OCI-LY7 (cell line): Measurements from ENCODE around the gene TANGO2. TPM values are rescaled to one million over a fixed set of nuclear protein-coding genes. Genes with fewer than 3 reads are reported as not detected.

Source experiments
- BruUV-seq: library from RNA; stranded (reverse); fragments of 400-500 nt; replicated peaks from 2 replicates; lab custom pipeline; 2021; lab: Mats Ljungman, UMichigan
- CTCF ChIA-PET: fragments of 300-600 bp; sonication (Branson Sonifier 250); formaldehyde crosslinking; loops from one replicate; lab custom pipeline; 2022; ENCODE audit warnings: antibody characterized with exemption; ENCODE audit not compliant: unreplicated experiment; lab: Charles Lee
- POLR2A ChIA-PET: fragments of 300-600 bp; sonication (Branson Sonifier 250); formaldehyde crosslinking; loops from one replicate; lab custom pipeline; 2022; ENCODE audit warnings: antibody characterized with exemption; lab: Charles Lee
- DNase-seq: peaks from one replicate; pipeline ENCODE4 v3.0.0-alpha.2; 2015; ENCODE audit warnings: low spot score
- H2AFZ ChIP-seq: fragments of 200-600 bp; sonication (generic), shearing (Covaris generic); 2 replicates; pipeline ENCODE4 v1.6.1; 2014; ENCODE audit warnings: mild to moderate bottlenecking, antibody characterized with exemption, low read length, moderate library complexity
- H3K27ac ChIP-seq: fragments of 200-600 bp; sonication (generic); 2 replicates; pipeline ENCODE4 v1.5.1; 2014; ENCODE audit warnings: mixed run types, low read depth, mild to moderate bottlenecking, moderate library complexity, low read length, inconsistent platforms; ENCODE audit not compliant: poor library complexity, severe bottlenecking
- H3K36me3 ChIP-seq: fragments of 200-600 bp; sonication (generic); 2 replicates; pipeline ENCODE4 v1.6.1; 2014; ENCODE audit warnings: mild to moderate bottlenecking, antibody characterized with exemption, low read length, moderate library complexity, mixed read lengths; ENCODE audit not compliant: insufficient read depth
- H3K4me1 ChIP-seq: fragments of 200-600 bp; sonication (generic); 2 replicates; pipeline ENCODE4 v1.5.1; 2014; ENCODE audit warnings: mild to moderate bottlenecking, low read length; ENCODE audit not compliant: insufficient read depth, poor library complexity, severe bottlenecking
- H3K4me2 ChIP-seq: fragments of 200-600 bp; sonication (generic); 2 replicates; pipeline ENCODE4 v1.6.1; 2014; ENCODE audit warnings: mild to moderate bottlenecking, low read length
- H3K4me3 ChIP-seq: fragments of 200-600 bp; sonication (generic); 2 replicates; pipeline ENCODE4 v1.5.1; 2014; ENCODE audit warnings: mild to moderate bottlenecking, low read depth, low read length; ENCODE audit not compliant: poor library complexity, severe bottlenecking
- H3K79me2 ChIP-seq: fragments of 200-600 bp; sonication (generic); 2 replicates; pipeline ENCODE4 v1.6.1; 2016; ENCODE audit warnings: low read depth, mild to moderate bottlenecking, low read length, moderate library complexity, mixed read lengths; ENCODE audit not compliant: insufficient read depth
- H3K9me2 ChIP-seq: fragments of 200-600 bp; sonication (generic); 2 replicates; pipeline ENCODE4 v1.6.1; 2016; ENCODE audit warnings: mild to moderate bottlenecking, low read length, mixed read lengths; ENCODE audit not compliant: insufficient read depth
- H3K9me3 ChIP-seq: fragments of 200-600 bp; sonication (generic); 2 replicates; pipeline ENCODE4 v1.6.1; 2014; ENCODE audit warnings: mild to moderate bottlenecking, mixed run types, low read length, mixed read lengths
- H4K20me1 ChIP-seq: fragments of 200-600 bp; sonication (generic); 2 replicates; pipeline ENCODE4 v1.6.1; 2014; ENCODE audit warnings: mild to moderate bottlenecking, antibody characterized with exemption, low read length, moderate library complexity, mixed read lengths; ENCODE audit not compliant: insufficient read depth
- CTCF ChIP-seq: fragments of 200-600 bp; sonication (generic); conservative IDR thresholded peaks from 2 replicates; pipeline ENCODE4 v1.5.1; 2014; ENCODE audit warnings: mild to moderate bottlenecking, antibody characterized with exemption, low read length, moderate library complexity, mixed read lengths
- EZH2phosphoT487 ChIP-seq: fragments of 200-600 bp; sonication (generic); IDR thresholded peaks from 2 replicates; pipeline ENCODE4 v1.6.1; 2018; ENCODE audit warnings: low read depth, borderline replicate concordance, mild to moderate bottlenecking, mixed run types, antibody characterized with exemption, low read length, moderate library complexity, mixed read lengths
- intact Hi-C: fragments of 100-400 bp; cut with micrococcal nuclease; formaldehyde crosslinking; loops from one replicate; pipeline ENCODE4 v1.10.0; 2022; ENCODE audit not compliant: unreplicated experiment
- total RNA-seq, 2 experiments: library from RNA; depleted of rRNA in 1 of 2; stranded (reverse); fragments of >200 nt in 1 of 2; shearing (Covaris generic) in 1 of 2; gene quantifications; 2 replicates each; pipeline ENCODE4 v1.2.3, GENCODE V29; 2014 to 2022

TANGO2 gene
- total RNA-seq, 2 experiments from 2014 or later, result 18.3 to 23.3 TPM

- DNase-seq, result no peak
- H3K9me3 ChIP-seq, result peaks cover 5% of the 10 kb centered on the region; the same call in 1 of the 2 replicates
- CTCF ChIA-PET, result no interaction called here
- no peak for TF ChIP-seq CTCF
- TF ChIP-seq EZH2phosphoT487, result no peak
- no peak overlapping the region for H2AFZ ChIP-seq
- no peaks in the 10 kb centered on the region for H3K79me2 ChIP-seq
- no peak overlapping the region for H3K4me2 ChIP-seq
- H3K9me2 ChIP-seq, result no peaks in the 10 kb centered on the region
- H3K36me3 ChIP-seq, result no peaks in the 10 kb centered on the region
- no peak overlapping the region for H3K4me3 ChIP-seq
- no peaks in the 10 kb centered on the region for H3K4me1 ChIP-seq
- intact Hi-C loops, result no loop called here
- POLR2A ChIA-PET, result no interaction called here
- H3K27ac ChIP-seq, result no peak overlapping the region
- no peaks in the 10 kb centered on the region for H4K20me1 ChIP-seq
- BruUV-seq, result no TSS peak
Measured at GRCh38 chr22:20009582-20010306, 11.2 kb upstream of the TANGO2 start.

GRCh38 chr22:20010307-20011122, 10.4 kb upstream of the TANGO2 start:
- ChIA-PET CTCF (no interaction called here), POLR2A (no interaction called here)
- no peak for DNase-seq
- H3K27ac ChIP-seq, result no peak overlapping the region
- intact Hi-C loops, result no loop called here
- H3K4me1 ChIP-seq, result no peaks in the 10 kb centered on the region
- no peak overlapping the region for H2AFZ ChIP-seq
- H4K20me1 ChIP-seq, result no peaks in the 10 kb centered on the region
- H3K9me3 ChIP-seq, result no peaks in the 10 kb centered on the region
- no peaks in the 10 kb centered on the region for H3K9me2 ChIP-seq
- H3K79me2 ChIP-seq, result no peaks in the 10 kb centered on the region
- no peaks in the 10 kb centered on the region for H3K36me3 ChIP-seq
- no TSS peak for BruUV-seq
- TF ChIP-seq CTCF (no peak), EZH2phosphoT487 (no peak)
- no peak overlapping the region for H3K4me3 ChIP-seq
- H3K4me2 ChIP-seq, result no peak overlapping the region
